ENCODE data around the gene MUC2. TPM values are rescaled to one million over a fixed set of nuclear protein-coding genes. Genes with fewer than 3 reads are reported as not detected.

Gene MUC2
- total and polyA plus RNA-seq, 2 donors (not counting 1 experiment from before 2014, with no cell fraction given): not detected

GRCh38 chr11:1044160-1044559 lies 30.5 kb upstream of the MUC2 start:
- Histone ChIP-seq H3K4me2 (replicated peaks; ENCODE audit: low read depth, low read length, poor library complexity, severe bottlenecking) (no peak overlapping the region), H3K9me3 (ENCODE audit: control extremely low read depth in 1 of 3, control insufficient read depth in 2 of 3, insufficient read depth in 1 of 3, low read length in 2 of 3) (no peaks in the 10 kb centered on the region), H3K27me3 (replicated peaks in 1 of 4; ENCODE audit: control extremely low read depth in 1 of 4, control insufficient read depth in 3 of 4, insufficient read depth in 4 of 4, low read length in 3 of 4) (no peaks in the 10 kb centered on the region), H4K20me1 (ENCODE audit: control insufficient read depth, insufficient read depth, low read length, poor library complexity, severe bottlenecking) (no peaks in the 10 kb centered on the region), H3K9ac (ENCODE audit: low read length) (no peak overlapping the region), H3K4me3 (ENCODE audit: control extremely low read depth in 1 of 5, extremely low read depth in 1 of 5, insufficient read depth in 1 of 5, low read depth in 2 of 5, low read length in 4 of 5) (no peak overlapping the region), H3K36me3 (replicated peaks in 1 of 2; ENCODE audit: control extremely low read depth in 1 of 2, control insufficient read depth in 1 of 2, extremely low read depth in 1 of 2, insufficient read depth in 2 of 2, low read length in 1 of 2) (no peaks in the 10 kb centered on the region), H3K4me1 (ENCODE audit: control insufficient read depth in 2 of 2, insufficient read depth in 2 of 2, low read length in 2 of 2) (no peaks in the 10 kb centered on the region), H3K79me2 (ENCODE audit: control insufficient read depth, insufficient read depth, low read length) (no peaks in the 10 kb centered on the region), H3K27ac (ENCODE audit: low read length in 2 of 2) (no peak overlapping the region), H2AFZ (ENCODE audit: insufficient read depth, low read depth, low read length, poor library complexity, severe bottlenecking) (no peak overlapping the region)
- 92% methylated on average over 2 of the region's 6 CpGs for WGBS (ENCODE audit: insufficient coverage)
- Mint-ChIP-seq H3K27ac (no peak overlapping the region), H3K9me3 (ENCODE audit: insufficient read depth) (no peaks in the 10 kb centered on the region), H3K4me1 (no peaks in the 10 kb centered on the region), H3K4me3 (no peak overlapping the region), H3K27me3 (peaks cover 11% of the 10 kb centered on the region)
- TF ChIP-seq CTCF (IDR thresholded peaks at IDR 0.05) (no peak), EZH2 (IDR thresholded peaks at IDR 0.05; ENCODE audit: borderline replicate concordance, insufficient read depth, low read depth, low read length, poor library complexity, severe bottlenecking) (no peak)
- no peak for DNase-seq
- intact Hi-C loops (cut with micrococcal nuclease): no loop called here
- CTCF ChIA-PET: no interaction called here
- POLR2A ChIA-PET: no interaction called here
- ATAC-seq (ENCODE audit: low read depth): no peak

DNA sequence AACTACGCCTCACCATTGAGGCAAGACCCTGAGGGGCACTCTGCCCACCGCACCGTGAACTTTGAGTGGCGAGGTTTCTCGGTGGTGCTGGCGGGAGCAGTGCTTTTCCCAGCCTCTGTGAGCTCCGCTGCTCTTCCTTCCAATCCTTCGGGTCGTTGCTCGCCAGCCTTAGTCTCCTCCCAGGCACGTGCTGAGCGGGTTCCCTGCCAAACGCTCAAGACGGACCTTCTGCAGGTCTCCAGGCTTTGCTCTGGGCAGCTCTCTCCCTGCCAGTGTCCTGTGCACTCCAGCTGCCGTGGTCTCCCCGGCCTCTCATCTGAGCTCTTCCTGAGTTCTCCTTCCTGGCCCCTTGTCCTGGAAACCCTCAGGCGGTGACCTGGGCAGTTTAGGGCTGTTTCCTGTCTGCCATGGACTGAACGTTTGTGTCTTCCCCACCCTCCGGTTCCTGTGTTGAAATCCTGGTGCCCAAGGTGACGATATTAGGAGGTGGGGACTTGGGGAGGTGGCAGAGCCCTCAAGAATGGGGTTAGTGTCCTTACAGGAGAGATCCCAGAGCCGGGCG lies 27.0 kb upstream of the MUC2 start:
- TF ChIP-seq EZH2 (IDR thresholded peaks at IDR 0.05; ENCODE audit: borderline replicate concordance, insufficient read depth, low read depth, low read length, poor library complexity, severe bottlenecking) (no peak), CTCF (IDR thresholded peaks at IDR 0.05) (no peak)
- Histone ChIP-seq H3K27me3 (replicated peaks in 1 of 4; ENCODE audit: control extremely low read depth in 1 of 4, control insufficient read depth in 3 of 4, insufficient read depth in 4 of 4, low read length in 3 of 4) (peaks cover 0 to 23% (median 3%) of the 10 kb centered on the region in 4 experiments), H4K20me1 (ENCODE audit: control insufficient read depth, insufficient read depth, low read length, poor library complexity, severe bottlenecking) (no peaks in the 10 kb centered on the region), H3K79me2 (ENCODE audit: control insufficient read depth, insufficient read depth, low read length) (no peaks in the 10 kb centered on the region), H3K27ac (ENCODE audit: low read length in 2 of 2) (no peak overlapping the region), H3K4me2 (replicated peaks; ENCODE audit: low read depth, low read length, poor library complexity, severe bottlenecking) (no peak overlapping the region), H3K4me1 (ENCODE audit: control insufficient read depth in 2 of 2, insufficient read depth in 2 of 2, low read length in 2 of 2) (peaks cover 4 to 6% of the 10 kb centered on the region in 2 donors), H3K36me3 (replicated peaks in 1 of 2; ENCODE audit: control extremely low read depth in 1 of 2, control insufficient read depth in 1 of 2, extremely low read depth in 1 of 2, insufficient read depth in 2 of 2, low read length in 1 of 2) (no peaks in the 10 kb centered on the region), H3K4me3 (ENCODE audit: control extremely low read depth in 1 of 5, extremely low read depth in 1 of 5, insufficient read depth in 1 of 5, low read depth in 2 of 5, low read length in 4 of 5) (no peak overlapping the region), H3K9ac (ENCODE audit: low read length) (no peak overlapping the region), H3K9me3 (ENCODE audit: control extremely low read depth in 1 of 3, control insufficient read depth in 2 of 3, insufficient read depth in 1 of 3, low read length in 2 of 3) (no peaks in the 10 kb centered on the region), H2AFZ (ENCODE audit: insufficient read depth, low read depth, low read length, poor library complexity, severe bottlenecking) (no peak overlapping the region)
- no peak overlapping the region for H3K27ac Mint-ChIP-seq
- H3K4me1 Mint-ChIP-seq: peaks cover 3% of the 10 kb centered on the region
- WGBS (ENCODE audit: insufficient coverage): 64% methylated on average over 20 of the region's 22 CpGs
- intact Hi-C loops (cut with micrococcal nuclease): no loop called here
- ChIA-PET POLR2A (interaction anchor here (0.7 kb wide), 1 partner anchor 204 kb away, joined by 3 read pairs; no protein-coding TSS in a partner anchor), CTCF (no interaction called here)
- H3K4me3 Mint-ChIP-seq: no peak overlapping the region
- no peak for ATAC-seq (ENCODE audit: low read depth)
- no peak for DNase-seq
- no peaks in the 10 kb centered on the region for H3K9me3 Mint-ChIP-seq (ENCODE audit: insufficient read depth)
- H3K27me3 Mint-ChIP-seq: peaks cover 15% of the 10 kb centered on the region
